ENCODE results near the gene MLH3. TPM values are rescaled to one million over a fixed set of nuclear protein-coding genes. Genes with fewer than 3 reads are reported as not detected.

MLH3 gene
- total and polyA plus RNA-seq, 2 experiments from 2014 or later = 10.7 to 14.7 TPM

DNA sequence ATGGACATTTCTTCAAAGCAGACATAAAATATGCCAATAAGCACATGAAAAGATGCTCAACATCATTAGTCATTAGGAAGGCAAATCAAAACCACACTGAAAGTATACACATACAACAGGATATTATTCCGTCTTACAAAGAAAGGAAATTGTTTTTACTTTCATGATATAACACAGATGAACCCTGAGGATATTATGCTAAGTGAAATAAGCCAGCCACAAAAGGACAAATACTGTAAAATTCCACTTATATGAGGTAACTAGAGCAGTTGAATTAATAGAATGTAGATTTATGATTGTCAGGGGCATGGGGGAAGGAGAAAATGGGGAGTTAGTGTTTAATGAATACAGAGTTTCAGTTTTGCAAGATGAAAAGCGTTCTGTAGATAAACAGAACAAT is 8.4 kb upstream of the MLH3 start:
- TF ChIP-seq, protein P1, sequence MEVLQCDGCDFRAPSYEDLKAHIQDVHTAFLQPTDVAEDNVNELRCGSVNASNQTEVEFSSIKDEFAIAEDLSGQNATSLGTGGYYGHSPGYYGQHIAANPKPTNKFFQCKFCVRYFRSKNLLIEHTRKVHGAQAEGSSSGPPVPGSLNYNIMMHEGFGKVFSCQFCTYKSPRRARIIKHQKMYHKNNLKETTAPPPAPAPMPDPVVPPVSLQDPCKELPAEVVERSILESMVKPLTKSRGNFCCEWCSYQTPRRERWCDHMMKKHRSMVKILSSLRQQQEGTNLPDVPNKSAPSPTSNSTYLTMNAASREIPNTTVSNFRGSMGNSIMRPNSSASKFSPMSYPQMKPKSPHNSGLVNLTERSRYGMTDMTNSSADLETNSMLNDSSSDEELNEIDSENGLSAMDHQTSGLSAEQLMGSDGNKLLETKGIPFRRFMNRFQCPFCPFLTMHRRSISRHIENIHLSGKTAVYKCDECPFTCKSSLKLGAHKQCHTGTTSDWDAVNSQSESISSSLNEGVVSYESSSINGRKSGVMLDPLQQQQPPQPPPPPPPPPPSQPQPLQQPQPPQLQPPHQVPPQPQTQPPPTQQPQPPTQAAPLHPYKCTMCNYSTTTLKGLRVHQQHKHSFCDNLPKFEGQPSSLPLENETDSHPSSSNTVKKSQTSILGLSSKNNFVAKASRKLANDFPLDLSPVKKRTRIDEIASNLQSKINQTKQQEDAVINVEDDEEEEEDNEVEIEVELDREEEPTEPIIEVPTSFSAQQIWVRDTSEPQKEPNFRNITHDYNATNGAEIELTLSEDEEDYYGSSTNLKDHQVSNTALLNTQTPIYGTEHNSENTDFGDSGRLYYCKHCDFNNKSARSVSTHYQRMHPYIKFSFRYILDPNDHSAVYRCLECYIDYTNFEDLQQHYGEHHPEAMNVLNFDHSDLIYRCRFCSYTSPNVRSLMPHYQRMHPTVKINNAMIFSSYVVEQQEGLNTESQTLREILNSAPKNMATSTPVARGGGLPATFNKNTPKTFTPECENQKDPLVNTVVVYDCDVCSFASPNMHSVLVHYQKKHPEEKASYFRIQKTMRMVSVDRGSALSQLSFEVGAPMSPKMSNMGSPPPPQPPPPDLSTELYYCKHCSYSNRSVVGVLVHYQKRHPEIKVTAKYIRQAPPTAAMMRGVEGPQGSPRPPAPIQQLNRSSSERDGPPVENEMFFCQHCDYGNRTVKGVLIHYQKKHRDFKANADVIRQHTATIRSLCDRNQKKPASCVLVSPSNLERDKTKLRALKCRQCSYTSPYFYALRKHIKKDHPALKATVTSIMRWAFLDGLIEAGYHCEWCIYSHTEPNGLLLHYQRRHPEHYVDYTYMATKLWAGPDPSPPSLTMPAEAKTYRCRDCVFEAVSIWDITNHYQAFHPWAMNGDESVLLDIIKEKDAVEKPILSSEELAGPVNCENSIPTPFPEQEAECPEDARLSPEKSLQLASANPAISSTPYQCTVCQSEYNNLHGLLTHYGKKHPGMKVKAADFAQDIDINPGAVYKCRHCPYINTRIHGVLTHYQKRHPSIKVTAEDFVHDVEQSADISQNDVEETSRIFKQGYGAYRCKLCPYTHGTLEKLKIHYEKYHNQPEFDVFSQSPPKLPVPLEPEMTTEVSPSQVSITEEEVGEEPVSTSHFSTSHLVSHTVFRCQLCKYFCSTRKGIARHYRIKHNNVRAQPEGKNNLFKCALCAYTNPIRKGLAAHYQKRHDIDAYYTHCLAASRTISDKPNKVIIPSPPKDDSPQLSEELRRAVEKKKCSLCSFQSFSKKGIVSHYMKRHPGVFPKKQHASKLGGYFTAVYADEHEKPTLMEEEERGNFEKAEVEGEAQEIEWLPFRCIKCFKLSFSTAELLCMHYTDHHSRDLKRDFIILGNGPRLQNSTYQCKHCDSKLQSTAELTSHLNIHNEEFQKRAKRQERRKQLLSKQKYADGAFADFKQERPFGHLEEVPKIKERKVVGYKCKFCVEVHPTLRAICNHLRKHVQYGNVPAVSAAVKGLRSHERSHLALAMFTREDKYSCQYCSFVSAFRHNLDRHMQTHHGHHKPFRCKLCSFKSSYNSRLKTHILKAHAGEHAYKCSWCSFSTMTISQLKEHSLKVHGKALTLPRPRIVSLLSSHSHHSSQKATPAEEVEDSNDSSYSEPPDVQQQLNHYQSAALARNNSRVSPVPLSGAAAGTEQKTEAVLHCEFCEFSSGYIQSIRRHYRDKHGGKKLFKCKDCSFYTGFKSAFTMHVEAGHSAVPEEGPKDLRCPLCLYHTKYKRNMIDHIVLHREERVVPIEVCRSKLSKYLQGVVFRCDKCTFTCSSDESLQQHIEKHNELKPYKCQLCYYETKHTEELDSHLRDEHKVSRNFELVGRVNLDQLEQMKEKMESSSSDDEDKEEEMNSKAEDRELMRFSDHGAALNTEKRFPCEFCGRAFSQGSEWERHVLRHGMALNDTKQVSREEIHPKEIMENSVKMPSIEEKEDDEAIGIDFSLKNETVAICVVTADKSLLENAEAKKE (CRISPR knock-in tag; IDR thresholded peaks at IDR 0.05) = no peak
- no peak for TF ChIP-seq ZNF331 (CRISPR knock-in tag; IDR thresholded peaks at IDR 0.05; ENCODE audit: low read depth)
- TF ChIP-seq STAT1 (IDR thresholded peaks at IDR 0.05; ENCODE audit: unreplicated experiment) = no peak
- DNase-seq (ENCODE audit: low spot score) = no peak
- Mint-ChIP-seq H3K4me1 (peaks cover 4% of the 10 kb centered on the region; the same call in 2 of the 3 replicates), H3K27ac (no peak overlapping the region), H3K27me3 (ENCODE audit: insufficient read depth, low read depth, poor library complexity) (peaks cover 4% of the 10 kb centered on the region), H3K4me3 (no peak overlapping the region), H3K36me3 (ENCODE audit: low read depth) (peaks cover 30% of the 10 kb centered on the region), H3K9me3 (peaks cover 8% of the 10 kb centered on the region; the same call in 2 of the 3 replicates)
- Histone ChIP-seq H2AFZ (no peak overlapping the region), H3K4me1 (ENCODE audit: insufficient read depth) (peaks cover 9% of the 10 kb centered on the region; the same call in 1 of the 2 replicates), H3F3A (replicated peaks; ENCODE audit: low read depth) (no peaks in the 10 kb centered on the region), H4K20me1 (replicated peaks; ENCODE audit: insufficient read depth) (no peaks in the 10 kb centered on the region; the same call in 1 of the 2 replicates), H3K79me2 (replicated peaks; ENCODE audit: insufficient read depth) (peaks cover 32% of the 10 kb centered on the region), H3K27ac (ENCODE audit: low read depth) (no peak overlapping the region), H3K4me3 (no peak overlapping the region), H3K27me3 (ENCODE audit: insufficient read depth) (no peaks in the 10 kb centered on the region), H3K36me3 (ENCODE audit: insufficient read depth) (peaks cover 8% of the 10 kb centered on the region; the same call in 1 of the 2 replicates), H3K9me2 (ENCODE audit: insufficient read depth) (no peaks in the 10 kb centered on the region), H3K4me2 (no peak overlapping the region)
- no peak for ATAC-seq

DNA sequence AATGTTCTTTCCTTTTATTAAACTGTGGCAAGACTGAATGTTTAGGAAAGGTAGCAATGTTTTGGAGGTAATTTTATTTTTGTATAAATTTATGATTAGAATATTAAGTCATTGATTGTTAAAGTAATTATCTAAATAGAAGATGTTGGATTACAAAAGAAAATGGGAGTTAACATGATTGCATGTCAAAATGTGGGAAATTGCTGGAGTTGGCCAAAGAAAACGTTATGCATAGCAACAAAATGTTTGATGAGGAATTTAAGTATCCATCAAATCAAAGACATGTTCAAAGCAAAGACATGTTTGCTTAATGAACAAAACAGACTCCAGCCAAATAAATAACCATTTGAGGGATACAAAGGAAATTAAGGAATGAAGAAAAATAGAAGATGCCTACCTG is 3.2 kb upstream of the MLH3 start:
- Mint-ChIP-seq H3K36me3 (ENCODE audit: low read depth) (peaks cover 12% of the 10 kb centered on the region), H3K27me3 (ENCODE audit: insufficient read depth, low read depth, poor library complexity) (peaks cover 5% of the 10 kb centered on the region), H3K4me1 (no peaks in the 10 kb centered on the region; the same call in 2 of the 3 replicates), H3K27ac (no peak overlapping the region), H3K4me3 (no peak overlapping the region), H3K9me3 (no peaks in the 10 kb centered on the region; the same call in 1 of the 3 replicates)
- no peaks in the 10 kb centered on the region for H3F3A ChIP-seq (replicated peaks; ENCODE audit: low read depth)
- DNase-seq (ENCODE audit: low spot score) (no peak), ATAC-seq (no peak)
- peaks cover 3% of the 10 kb centered on the region for H3K79me2 ChIP-seq (replicated peaks; ENCODE audit: insufficient read depth)
- H3K27ac ChIP-seq (ENCODE audit: low read depth) = no peak overlapping the region
- H3K27me3 ChIP-seq (ENCODE audit: insufficient read depth) = no peaks in the 10 kb centered on the region
- no peak overlapping the region for H3K4me2 ChIP-seq
- H3K9me2 ChIP-seq (ENCODE audit: insufficient read depth) = no peaks in the 10 kb centered on the region
- H3K36me3 ChIP-seq (ENCODE audit: insufficient read depth) = no peaks in the 10 kb centered on the region
- no peak overlapping the region for H2AFZ ChIP-seq
- H3K4me1 ChIP-seq (ENCODE audit: insufficient read depth) = no peaks in the 10 kb centered on the region
- no peaks in the 10 kb centered on the region; the same call in 1 of the 2 replicates for H4K20me1 ChIP-seq (replicated peaks; ENCODE audit: insufficient read depth)
- H3K4me3 ChIP-seq = no peak overlapping the region
- TF ChIP-seq CREB1 (CRISPR knock-in tag; IDR thresholded peaks at IDR 0.05; ENCODE audit: low read depth) (no peak), JUNB (IDR thresholded peaks at IDR 0.05; ENCODE audit: unreplicated experiment) (no peak), ZNF331 (CRISPR knock-in tag; IDR thresholded peaks at IDR 0.05; ENCODE audit: low read depth) (no peak), POLR2AphosphoS5 (IDR thresholded peaks at IDR 0.05; ENCODE audit: low read depth) (no peak)
- TF ChIP-seq, protein P1 (CRISPR knock-in tag; IDR thresholded peaks at IDR 0.05) = no peak
